OCI-LY3 (cell line): ENCODE results near the gene SHISA6.

Experiments
- H2AFZ ChIP-seq: fragments of 200-600, 300-600 bp; shearing (Covaris generic); 2 replicates; pipeline ENCODE4 v1.6.0; 2014; ENCODE audit warnings: antibody characterized with exemption, low read depth, low read length
- H3K27ac ChIP-seq: fragments of 200-600, 300-600 bp; sonication (generic); 2 replicates; pipeline ENCODE4 v1.5.1; 2014; ENCODE audit warnings: mild to moderate bottlenecking, low read length, moderate library complexity, mixed read lengths
- H3K27me3 ChIP-seq: fragments of 200-600, 300-600 bp; sonication (generic); 2 replicates; pipeline ENCODE4 v1.6.1; 2014; ENCODE audit warnings: low read depth, low read length, mixed read lengths
- H3K36me3 ChIP-seq: fragments of 200-600, 300-600 bp; sonication (generic); replicated peaks from 2 replicates; pipeline ENCODE3; 2014; ENCODE audit warnings: low read depth, low read length, mixed read lengths
- H3K4me1 ChIP-seq: fragments of 300-600, 200-600 bp; sonication (generic); 2 replicates; pipeline ENCODE4 v1.6.1; 2014; ENCODE audit warnings: low read length, mixed read lengths
- H3K4me2 ChIP-seq: fragments of 200-600, 300-600 bp; sonication (generic); 2 replicates; pipeline ENCODE4 v1.6.1; 2014; ENCODE audit warnings: low read length, mixed read lengths
- H3K4me3 ChIP-seq: fragments of 300-600, 200-600 bp; sonication (generic); 2 replicates; pipeline ENCODE4 v1.5.1; 2014; ENCODE audit warnings: antibody characterized with exemption, mild to moderate bottlenecking, low read length, moderate library complexity
- H3K79me2 ChIP-seq: fragments of 300-600, 200-600 bp; shearing (Covaris generic); 2 replicates; pipeline ENCODE4 v1.6.1; 2014; ENCODE audit warnings: mild to moderate bottlenecking, low read length, mixed read lengths
- H3K9ac ChIP-seq: fragments of 300-600, 200-600 bp; shearing (Covaris generic); 2 replicates; pipeline ENCODE4 v1.6.0; 2014; ENCODE audit warnings: mild to moderate bottlenecking, low read length, moderate library complexity
- H3K9me3 ChIP-seq: fragments of 200-600, 300-600 bp; shearing (Covaris generic); 2 replicates; pipeline ENCODE4 v1.6.1; 2014; ENCODE audit warnings: low read length, mixed read lengths; ENCODE audit not compliant: insufficient read depth
- H4K20me1 ChIP-seq: fragments of 200-600, 300-600 bp; sonication (generic); 2 replicates; pipeline ENCODE4 v1.6.1; 2016; ENCODE audit warnings: low read length, mixed read lengths; ENCODE audit not compliant: insufficient read depth
- CTCF ChIP-seq: fragments of 200-600, 300-600 bp; sonication (generic); IDR thresholded peaks from 2 replicates; pipeline ENCODE4 v1.5.1; 2014; ENCODE audit warnings: antibody characterized with exemption, low read length, low read depth
- EZH2phosphoT487 ChIP-seq: fragments of 200-600 bp; shearing (Covaris generic); IDR thresholded peaks from 2 replicates; pipeline ENCODE4 v1.6.1; 2018; ENCODE audit warnings: antibody characterized with exemption, mixed run types, low read depth

SHISA6 gene

GRCh38 chr17:11598274-11599221, 357.5 kb downstream of the SHISA6 start, which contains the start of gene DNAH9:
DNAH9 (plus strand) TSS chr17:11598470; CDS start chr17:11598499, 29 bp downstream.
- no peak within 1 kb of the TSS for H3K4me3 ChIP-seq
- H3K27me3 ChIP-seq = no peaks in the 10 kb centered on the region
- H3K79me2 ChIP-seq = no peaks in the 10 kb centered on the region
- no peaks in the 10 kb centered on the region for H3K9me3 ChIP-seq
- H3K4me1 ChIP-seq = no peaks in the 10 kb centered on the region
- no peaks in the 10 kb centered on the region for H3K36me3 ChIP-seq
- TF ChIP-seq EZH2phosphoT487 (no peak), CTCF (no peak)
- H3K9ac ChIP-seq = no peak within 1 kb of the TSS
- H3K27ac ChIP-seq = no peak within 1 kb of the TSS
- no peaks in the 10 kb centered on the region for H4K20me1 ChIP-seq
- no peak within 1 kb of the TSS for H3K4me2 ChIP-seq
- H2AFZ ChIP-seq = no peak within 1 kb of the TSS

GRCh38 chr17:11601661-11602060, 360.6 kb downstream of the SHISA6 start:
- Histone ChIP-seq H3K27me3 (no peaks in the 10 kb centered on the region), H3K4me1 (no peaks in the 10 kb centered on the region), H3K36me3 (no peaks in the 10 kb centered on the region), H3K4me2 (no peak overlapping the region), H4K20me1 (no peaks in the 10 kb centered on the region), H3K4me3 (no peak overlapping the region), H3K9ac (no peak overlapping the region), H3K79me2 (no peaks in the 10 kb centered on the region), H2AFZ (no peak overlapping the region), H3K9me3 (no peaks in the 10 kb centered on the region), H3K27ac (no peak overlapping the region)
- TF ChIP-seq EZH2phosphoT487 (no peak), CTCF (no peak)

GRCh38 chr17:11608396-11608795, 367.4 kb downstream of the SHISA6 start:
- no peaks in the 10 kb centered on the region for H3K79me2 ChIP-seq
- no peak overlapping the region for H3K4me2 ChIP-seq
- no peak overlapping the region for H3K9ac ChIP-seq
- H3K4me3 ChIP-seq = no peak overlapping the region
- H3K27ac ChIP-seq = no peak overlapping the region
- TF ChIP-seq EZH2phosphoT487 (no peak), CTCF (no peak)
- no peaks in the 10 kb centered on the region for H4K20me1 ChIP-seq
- no peaks in the 10 kb centered on the region for H3K36me3 ChIP-seq
- no peaks in the 10 kb centered on the region for H3K9me3 ChIP-seq
- H3K4me1 ChIP-seq = no peaks in the 10 kb centered on the region
- no peak overlapping the region for H2AFZ ChIP-seq
- no peaks in the 10 kb centered on the region for H3K27me3 ChIP-seq

- Histone ChIP-seq H3K4me1 (no peaks in the 10 kb centered on the region), H3K4me3 (no peak overlapping the region), H4K20me1 (no peaks in the 10 kb centered on the region), H3K27ac (no peak overlapping the region), H3K4me2 (no peak overlapping the region), H2AFZ (no peak overlapping the region), H3K27me3 (no peaks in the 10 kb centered on the region), H3K79me2 (no peaks in the 10 kb centered on the region), H3K9ac (no peak overlapping the region), H3K9me3 (no peaks in the 10 kb centered on the region), H3K36me3 (no peaks in the 10 kb centered on the region)
- TF ChIP-seq CTCF = no peak
- TF ChIP-seq EZH2phosphoT487 = no peak
Observed at GRCh38 chr17:11610999-11611566, 370.1 kb downstream of the SHISA6 start.
